Left lung (tissue), 10 donors: ENCODE data around the gene SNAP23. TPM values are rescaled to one million over a fixed set of nuclear protein-coding genes. Genes with fewer than 3 reads are reported as not detected.
A peak's percentile ranks its signal among the peaks of the same experiment; 100 is the strongest.

ENCODE experiments used
- ATAC-seq: fragments of 200-7000 bp; cut with Tn5 transposase; one replicate; pipeline ENCODE4 v1.9.1; 2020; ENCODE audit warnings: moderate library complexity
- DNase-seq, 4 donors: peaks; one replicate each; pipeline ENCODE4 v3.0.0-alpha.2; 2013 to 2020
- H3K27ac ChIP-seq, 2 donors: fragments of 200-600 bp; sonication (generic) in 1 of 2; one replicate each; pipeline versions ENCODE4 v1.5.0 to v1.8.0; 2020 to 2021
- H3K27me3 ChIP-seq, 2 donors: fragments of 200-600 bp; sonication (generic) in 1 of 2; one replicate each; pipeline versions ENCODE4 v1.5.0 to v1.8.0; 2020 to 2021
- H3K36me3 ChIP-seq, 2 donors: fragments of 200-600 bp; sonication (generic) in 1 of 2; one replicate each; pipeline versions ENCODE4 v1.5.0 to v1.8.0; 2020 to 2021
- H3K4me1 ChIP-seq, 2 donors: fragments of 200-600 bp; one replicate each; pipeline ENCODE4 v1.8.0; 2021
- H3K4me3 ChIP-seq, 2 donors: fragments of 200-600 bp; sonication (generic) in 1 of 2; one replicate each; pipeline versions ENCODE4 v1.5.0 to v1.8.0; 2020 to 2021; ENCODE audit warnings: mild to moderate bottlenecking in 1 of 2
- H3K9me3 ChIP-seq, 2 donors: fragments of 200-600 bp; sonication (generic) in 1 of 2; one replicate each; pipeline versions ENCODE4 v1.5.0 to v1.8.0; 2020 to 2021
- CTCF ChIP-seq, 2 donors: fragments of 200-600 bp; sonication (generic) in 1 of 2; IDR thresholded peaks; one replicate each; pipeline versions ENCODE4 v1.5.0 to v1.8.0; 2021; ENCODE audit warnings: antibody characterized with exemption in 2 of 2
- intact Hi-C, 2 donors: fragments of 100-400 bp; cut with DNase I; formaldehyde crosslinking; loops; one replicate each; pipeline versions ENCODE4 v1.11.2 to v1.14.2; 2022
- polyA plus RNA-seq, 6 donors: library from polyadenylated mRNA; unstranded; fragments of 120-200 nt; gene quantifications; one replicate each; pipeline ENCODE4 v1.2.1, GENCODE V29; 2013; ENCODE audit not compliant: insufficient read length in 6 of 6
- total RNA-seq, 2 donors: library from RNA; stranded (reverse); fragmentation: NEBNext Ultra II Directional; extraction: Animal tissue kit (Norgen Biotek cat#: 25700); gene quantifications; one replicate each; pipeline ENCODE4 v1.2.1, GENCODE V29; 2021
- donor health status: DM: no; HTN: yes; CAD: no.
- donor health status: DM: no; HTN: no; CAD: no.

SNAP23 gene
- total and polyA plus RNA-seq, 8 donors: 84.8 to 97.1 (median 90.5) TPM

- intact Hi-C loops: no loop called here
- no peak for TF ChIP-seq CTCF (IDR thresholded peaks at IDR 0.05)
- no peak overlapping the region for H3K4me3 ChIP-seq
- no peaks in the 10 kb centered on the region for H3K9me3 ChIP-seq
- no peak for DNase-seq
- H3K27me3 ChIP-seq: peaks cover 0 to 11% of the 10 kb centered on the region in 2 donors
- H3K27ac ChIP-seq: no peak overlapping the region
- peaks cover 9 to 54% of the 10 kb centered on the region in 2 donors for H3K4me1 ChIP-seq
- ATAC-seq: no peak
- no peaks in the 10 kb centered on the region for H3K36me3 ChIP-seq
Measured at GRCh38 chr15:42578984-42579537, 83.6 kb downstream of the SNAP23 start.

GRCh38 chr15:42581272-42581730, 85.9 kb downstream of the SNAP23 start:
- Histone ChIP-seq H3K4me3 (peak overlapping the region; percentile 19 to 36), H3K4me1 (peaks cover 9 to 45% of the 10 kb centered on the region in 2 donors), H3K27ac (peak overlapping the region; percentile 75 to 79), H3K36me3 (no peaks in the 10 kb centered on the region), H3K9me3 (no peaks in the 10 kb centered on the region), H3K27me3 (peaks cover 0 to 3% of the 10 kb centered on the region in 2 donors)
- TF ChIP-seq CTCF (IDR thresholded peaks at IDR 0.05): no peak
- intact Hi-C loops: no loop called here
- ATAC-seq (peak; percentile 98), DNase-seq (peak; percentile 71 to 98 (median 89))

Other genes starting within 250 kb of the SNAP23 start
- 10 to 100 TPM; 70.9 to 85.3 TPM for gene GANC, start 222.4 kb upstream of the SNAP23 start, total RNA-seq
- 10 to 100 TPM; 30.1 to 42.2 (median 34.2) TPM for gene GANC, start 222.4 kb upstream of the SNAP23 start, polyA plus RNA-seq
- 100 to 1,000 TPM; 110 to 118 TPM for gene TMEM87A, start 222.2 kb upstream of the SNAP23 start, total RNA-seq
- gene TMEM87A, start 222.2 kb upstream of the SNAP23 start, polyA plus RNA-seq: 10 to 100 TPM; 63.6 to 82.7 (median 73.1) TPM
- gene CAPN3, start 136.1 kb upstream of the SNAP23 start, total RNA-seq: 10 to 100 TPM; 27.3 to 32.9 TPM
- gene CAPN3, start 136.1 kb upstream of the SNAP23 start, polyA plus RNA-seq: 10 to 100 TPM; 12.4 to 18.4 (median 16.1) TPM
- 100 to 1,000 TPM in 1 of 2 donors, 10 to 100 TPM in 1; 93.1 to 106 TPM for gene ZNF106, start 4.5 kb upstream of the SNAP23 start, total RNA-seq
- gene ZNF106, start 4.5 kb upstream of the SNAP23 start, polyA plus RNA-seq: 10 to 100 TPM; 46.6 to 56.6 (median 49.6) TPM
- gene LRRC57, start 53.2 kb downstream of the SNAP23 start, total RNA-seq: 10 to 100 TPM; 26.7 to 27.9 TPM
- gene LRRC57, start 53.2 kb downstream of the SNAP23 start, polyA plus RNA-seq: 10 to 100 TPM; 21.5 to 27.2 (median 22.7) TPM
- gene HAUS2, start 53.2 kb downstream of the SNAP23 start, total RNA-seq: 10 to 100 TPM; 18.4 to 20.5 TPM
- 10 to 100 TPM; 21.2 to 27.1 (median 23.9) TPM for gene HAUS2, start 53.2 kb downstream of the SNAP23 start, polyA plus RNA-seq
- 10 to 100 TPM in 1 of 2 donors, 1 to 10 TPM in 1; 9.4 to 10.9 TPM for gene STARD9, start 80.0 kb downstream of the SNAP23 start, total RNA-seq
- gene STARD9, start 80.0 kb downstream of the SNAP23 start, polyA plus RNA-seq: 10 to 100 TPM; 16.4 to 22.6 (median 19.8) TPM
- gene CDAN1, start 241.5 kb downstream of the SNAP23 start, total RNA-seq: 10 to 100 TPM; 13.4 to 17.4 TPM
- gene CDAN1, start 241.5 kb downstream of the SNAP23 start, polyA plus RNA-seq: 10 to 100 TPM; 22.5 to 29.7 (median 27.3) TPM